ENCODE measurements around the gene ARHGAP15.

DNA sequence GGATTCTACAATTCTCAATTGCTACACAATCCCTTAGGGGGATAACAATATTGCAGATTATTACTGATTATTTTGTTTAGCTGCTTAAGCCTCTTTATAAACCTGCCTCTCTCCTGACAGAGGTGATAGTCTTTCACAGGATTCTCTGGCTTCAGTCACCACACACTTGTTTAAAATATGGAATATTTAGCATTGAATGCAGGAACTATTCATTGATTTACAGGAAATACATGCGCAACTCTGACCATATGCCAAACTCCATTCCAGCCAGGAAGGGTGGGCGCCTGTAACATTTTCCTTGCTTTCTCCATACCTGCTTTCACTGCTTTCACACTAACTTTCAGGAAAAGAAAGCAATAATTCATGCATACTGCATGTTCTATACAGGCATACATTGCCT is 44.8 kb upstream of the ARHGAP15 start:
- no peak for TF ChIP-seq NANOG (IDR thresholded peaks at IDR 0.05; ENCODE audit: borderline replicate concordance)
- TF ChIP-seq, protein P1, sequence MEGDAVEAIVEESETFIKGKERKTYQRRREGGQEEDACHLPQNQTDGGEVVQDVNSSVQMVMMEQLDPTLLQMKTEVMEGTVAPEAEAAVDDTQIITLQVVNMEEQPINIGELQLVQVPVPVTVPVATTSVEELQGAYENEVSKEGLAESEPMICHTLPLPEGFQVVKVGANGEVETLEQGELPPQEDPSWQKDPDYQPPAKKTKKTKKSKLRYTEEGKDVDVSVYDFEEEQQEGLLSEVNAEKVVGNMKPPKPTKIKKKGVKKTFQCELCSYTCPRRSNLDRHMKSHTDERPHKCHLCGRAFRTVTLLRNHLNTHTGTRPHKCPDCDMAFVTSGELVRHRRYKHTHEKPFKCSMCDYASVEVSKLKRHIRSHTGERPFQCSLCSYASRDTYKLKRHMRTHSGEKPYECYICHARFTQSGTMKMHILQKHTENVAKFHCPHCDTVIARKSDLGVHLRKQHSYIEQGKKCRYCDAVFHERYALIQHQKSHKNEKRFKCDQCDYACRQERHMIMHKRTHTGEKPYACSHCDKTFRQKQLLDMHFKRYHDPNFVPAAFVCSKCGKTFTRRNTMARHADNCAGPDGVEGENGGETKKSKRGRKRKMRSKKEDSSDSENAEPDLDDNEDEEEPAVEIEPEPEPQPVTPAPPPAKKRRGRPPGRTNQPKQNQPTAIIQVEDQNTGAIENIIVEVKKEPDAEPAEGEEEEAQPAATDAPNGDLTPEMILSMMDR (conservative IDR thresholded peaks at IDR 0.05; ENCODE audit: low read depth in 2 of 2): no peak
- TF ChIP-seq POLR2AphosphoS5 (IDR thresholded peaks at IDR 0.05; ENCODE audit: low read depth): no peak
- TF ChIP-seq, protein P2, sequence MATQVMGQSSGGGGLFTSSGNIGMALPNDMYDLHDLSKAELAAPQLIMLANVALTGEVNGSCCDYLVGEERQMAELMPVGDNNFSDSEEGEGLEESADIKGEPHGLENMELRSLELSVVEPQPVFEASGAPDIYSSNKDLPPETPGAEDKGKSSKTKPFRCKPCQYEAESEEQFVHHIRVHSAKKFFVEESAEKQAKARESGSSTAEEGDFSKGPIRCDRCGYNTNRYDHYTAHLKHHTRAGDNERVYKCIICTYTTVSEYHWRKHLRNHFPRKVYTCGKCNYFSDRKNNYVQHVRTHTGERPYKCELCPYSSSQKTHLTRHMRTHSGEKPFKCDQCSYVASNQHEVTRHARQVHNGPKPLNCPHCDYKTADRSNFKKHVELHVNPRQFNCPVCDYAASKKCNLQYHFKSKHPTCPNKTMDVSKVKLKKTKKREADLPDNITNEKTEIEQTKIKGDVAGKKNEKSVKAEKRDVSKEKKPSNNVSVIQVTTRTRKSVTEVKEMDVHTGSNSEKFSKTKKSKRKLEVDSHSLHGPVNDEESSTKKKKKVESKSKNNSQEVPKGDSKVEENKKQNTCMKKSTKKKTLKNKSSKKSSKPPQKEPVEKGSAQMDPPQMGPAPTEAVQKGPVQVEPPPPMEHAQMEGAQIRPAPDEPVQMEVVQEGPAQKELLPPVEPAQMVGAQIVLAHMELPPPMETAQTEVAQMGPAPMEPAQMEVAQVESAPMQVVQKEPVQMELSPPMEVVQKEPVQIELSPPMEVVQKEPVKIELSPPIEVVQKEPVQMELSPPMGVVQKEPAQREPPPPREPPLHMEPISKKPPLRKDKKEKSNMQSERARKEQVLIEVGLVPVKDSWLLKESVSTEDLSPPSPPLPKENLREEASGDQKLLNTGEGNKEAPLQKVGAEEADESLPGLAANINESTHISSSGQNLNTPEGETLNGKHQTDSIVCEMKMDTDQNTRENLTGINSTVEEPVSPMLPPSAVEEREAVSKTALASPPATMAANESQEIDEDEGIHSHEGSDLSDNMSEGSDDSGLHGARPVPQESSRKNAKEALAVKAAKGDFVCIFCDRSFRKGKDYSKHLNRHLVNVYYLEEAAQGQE (IDR thresholded peaks at IDR 0.05; ENCODE audit: unreplicated experiment): no peak
- TF ChIP-seq EZH2phosphoT487 (IDR thresholded peaks at IDR 0.05; ENCODE audit: unreplicated experiment): no peak
- TF ChIP-seq EZH2 (IDR thresholded peaks at IDR 0.05; ENCODE audit: low read depth, unreplicated experiment): no peak
- no peak for TF ChIP-seq JUNB (IDR thresholded peaks at IDR 0.05; ENCODE audit: unreplicated experiment)
- TF ChIP-seq CREB1 (CRISPR knock-in tag; IDR thresholded peaks at IDR 0.05; ENCODE audit: low read depth): no peak
- no peak for TF ChIP-seq ZNF114 (CRISPR knock-in tag; IDR thresholded peaks at IDR 0.05)
- no peak for TF ChIP-seq STAT1 (IDR thresholded peaks at IDR 0.05; ENCODE audit: unreplicated experiment)
- TF ChIP-seq ZNF331 (CRISPR knock-in tag; IDR thresholded peaks at IDR 0.05; ENCODE audit: low read depth): no peak
- TF ChIP-seq, protein P3, sequence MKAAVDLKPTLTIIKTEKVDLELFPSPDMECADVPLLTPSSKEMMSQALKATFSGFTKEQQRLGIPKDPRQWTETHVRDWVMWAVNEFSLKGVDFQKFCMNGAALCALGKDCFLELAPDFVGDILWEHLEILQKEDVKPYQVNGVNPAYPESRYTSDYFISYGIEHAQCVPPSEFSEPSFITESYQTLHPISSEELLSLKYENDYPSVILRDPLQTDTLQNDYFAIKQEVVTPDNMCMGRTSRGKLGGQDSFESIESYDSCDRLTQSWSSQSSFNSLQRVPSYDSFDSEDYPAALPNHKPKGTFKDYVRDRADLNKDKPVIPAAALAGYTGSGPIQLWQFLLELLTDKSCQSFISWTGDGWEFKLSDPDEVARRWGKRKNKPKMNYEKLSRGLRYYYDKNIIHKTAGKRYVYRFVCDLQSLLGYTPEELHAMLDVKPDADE (IDR thresholded peaks at IDR 0.05): no peak

All from GM23338 (cell line).